C4-2B (cell line): ENCODE results near the gene DGKI.

Experiments
- ZFX ChIP-seq: fragments of 450-650 bp; IDR thresholded peaks from 2 replicates; pipeline ENCODE4 v1.6.1; 2017
- TF ChIP-seq, protein P1 (sequence below): fragments of 450-650 bp; conservative IDR thresholded peaks from 2 replicates; pipeline ENCODE4 v1.5.1; 2017; ENCODE audit warnings: mild to moderate bottlenecking

DNA sequence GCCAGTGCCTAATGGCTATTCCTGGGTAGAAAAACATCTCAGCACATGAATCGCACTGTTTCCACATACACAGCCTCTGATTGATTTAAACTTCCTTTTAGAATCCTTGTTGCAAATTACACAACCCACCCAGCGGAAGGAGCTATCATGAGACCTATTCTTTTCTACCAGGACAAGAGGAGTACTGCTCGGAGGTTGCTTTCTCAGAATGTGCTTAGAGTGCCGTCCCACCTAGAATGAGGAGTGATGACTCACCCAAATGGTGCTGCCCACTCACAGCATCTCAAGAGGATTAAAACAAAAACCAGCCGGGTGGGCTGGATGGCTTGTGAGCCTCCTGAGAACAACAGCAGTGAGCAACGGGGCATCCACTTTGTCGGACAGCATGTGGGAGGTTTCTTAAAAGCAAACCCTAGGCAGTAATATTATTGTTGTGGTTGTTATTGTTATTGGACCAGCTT is 128.9 kb downstream of the DGKI start:
- TF ChIP-seq, protein P1, sequence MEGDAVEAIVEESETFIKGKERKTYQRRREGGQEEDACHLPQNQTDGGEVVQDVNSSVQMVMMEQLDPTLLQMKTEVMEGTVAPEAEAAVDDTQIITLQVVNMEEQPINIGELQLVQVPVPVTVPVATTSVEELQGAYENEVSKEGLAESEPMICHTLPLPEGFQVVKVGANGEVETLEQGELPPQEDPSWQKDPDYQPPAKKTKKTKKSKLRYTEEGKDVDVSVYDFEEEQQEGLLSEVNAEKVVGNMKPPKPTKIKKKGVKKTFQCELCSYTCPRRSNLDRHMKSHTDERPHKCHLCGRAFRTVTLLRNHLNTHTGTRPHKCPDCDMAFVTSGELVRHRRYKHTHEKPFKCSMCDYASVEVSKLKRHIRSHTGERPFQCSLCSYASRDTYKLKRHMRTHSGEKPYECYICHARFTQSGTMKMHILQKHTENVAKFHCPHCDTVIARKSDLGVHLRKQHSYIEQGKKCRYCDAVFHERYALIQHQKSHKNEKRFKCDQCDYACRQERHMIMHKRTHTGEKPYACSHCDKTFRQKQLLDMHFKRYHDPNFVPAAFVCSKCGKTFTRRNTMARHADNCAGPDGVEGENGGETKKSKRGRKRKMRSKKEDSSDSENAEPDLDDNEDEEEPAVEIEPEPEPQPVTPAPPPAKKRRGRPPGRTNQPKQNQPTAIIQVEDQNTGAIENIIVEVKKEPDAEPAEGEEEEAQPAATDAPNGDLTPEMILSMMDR, result no peak
- no peak for TF ChIP-seq ZFX
